GM19239 (cell line): Measurements from ENCODE around the gene TBC1D10A.

ENCODE experiments used
- DNase-seq: peaks from one replicate; pipeline ENCODE4 v3.0.0; 2011; ENCODE audit warnings: low spot score; ENCODE audit not compliant: insufficient read length
- FAIRE-seq: peaks from 2 replicates; lab custom pipeline; 2011; peaks lifted over from hg19 to GRCh38; lab: Jason Lieb, UNC

Gene TBC1D10A

GRCh38 chr22:30305519-30305905 lies 21.2 kb downstream of the TBC1D10A start:
- DNase-seq (no peak), FAIRE-seq (peak; percentile 97)

- FAIRE-seq (peak; percentile 35), DNase-seq (no peak)
Observed at GRCh38 chr22:30304495-30305244, 22.1 kb downstream of the TBC1D10A start.

GRCh38 chr22:30302810-30303138 lies 24.0 kb downstream of the TBC1D10A start:
- FAIRE-seq (no peak), DNase-seq (no peak)

- peak; percentile 72 for FAIRE-seq
- no peak for DNase-seq
Observed at GRCh38 chr22:30301995-30302809, 24.5 kb downstream of the TBC1D10A start.

GRCh38 chr22:30299322-30299721 lies 27.4 kb downstream of the TBC1D10A start:
- FAIRE-seq (no peak), DNase-seq (no peak)

- FAIRE-seq, result no peak
- no peak for DNase-seq
Observed at GRCh38 chr22:30297991-30298701, 28.6 kb downstream of the TBC1D10A start.

- FAIRE-seq (no peak), DNase-seq (no peak)
Observed at GRCh38 chr22:30297276-30297990, 29.3 kb downstream of the TBC1D10A start.

- no peak for FAIRE-seq
- DNase-seq, result no peak
Observed at GRCh38 chr22:30296833-30297232, 29.9 kb downstream of the TBC1D10A start.

GRCh38 chr22:30296324-30296723 lies 30.4 kb downstream of the TBC1D10A start:
- DNase-seq (no peak), FAIRE-seq (no peak)

- DNase-seq (no peak), FAIRE-seq (no peak)
Observed at GRCh38 chr22:30295576-30295975, 31.2 kb downstream of the TBC1D10A start.

GRCh38 chr22:30294830-30295229 lies 31.9 kb downstream of the TBC1D10A start:
- DNase-seq (no peak), FAIRE-seq (no peak)

- DNase-seq (no peak), FAIRE-seq (no peak)
Observed at GRCh38 chr22:30294066-30294465, 32.7 kb downstream of the TBC1D10A start.

- DNase-seq, result no peak
- FAIRE-seq, result no peak
Observed at GRCh38 chr22:30293026-30293425, 33.7 kb downstream of the TBC1D10A start.

- DNase-seq, result no peak
- FAIRE-seq, result no peak
Observed at GRCh38 chr22:30292069-30292970, 34.4 kb downstream of the TBC1D10A start.

GRCh38 chr22:30291058-30291892 lies 35.5 kb downstream of the TBC1D10A start:
- DNase-seq (no peak), FAIRE-seq (no peak)

GRCh38 chr22:30290342-30291057 lies 36.2 kb downstream of the TBC1D10A start:
- peak; percentile 37 for DNase-seq
- peak; percentile 91 for FAIRE-seq

GRCh38 chr22:30289980-30290313 lies 36.8 kb downstream of the TBC1D10A start:
- FAIRE-seq, result no peak
- peak; percentile 33 for DNase-seq
